ENCODE data around the gene DHX30.

GRCh38 chr3:47852604-47853602 is 50.0 kb downstream of the DHX30 start:
- TF ChIP-seq, protein P1, sequence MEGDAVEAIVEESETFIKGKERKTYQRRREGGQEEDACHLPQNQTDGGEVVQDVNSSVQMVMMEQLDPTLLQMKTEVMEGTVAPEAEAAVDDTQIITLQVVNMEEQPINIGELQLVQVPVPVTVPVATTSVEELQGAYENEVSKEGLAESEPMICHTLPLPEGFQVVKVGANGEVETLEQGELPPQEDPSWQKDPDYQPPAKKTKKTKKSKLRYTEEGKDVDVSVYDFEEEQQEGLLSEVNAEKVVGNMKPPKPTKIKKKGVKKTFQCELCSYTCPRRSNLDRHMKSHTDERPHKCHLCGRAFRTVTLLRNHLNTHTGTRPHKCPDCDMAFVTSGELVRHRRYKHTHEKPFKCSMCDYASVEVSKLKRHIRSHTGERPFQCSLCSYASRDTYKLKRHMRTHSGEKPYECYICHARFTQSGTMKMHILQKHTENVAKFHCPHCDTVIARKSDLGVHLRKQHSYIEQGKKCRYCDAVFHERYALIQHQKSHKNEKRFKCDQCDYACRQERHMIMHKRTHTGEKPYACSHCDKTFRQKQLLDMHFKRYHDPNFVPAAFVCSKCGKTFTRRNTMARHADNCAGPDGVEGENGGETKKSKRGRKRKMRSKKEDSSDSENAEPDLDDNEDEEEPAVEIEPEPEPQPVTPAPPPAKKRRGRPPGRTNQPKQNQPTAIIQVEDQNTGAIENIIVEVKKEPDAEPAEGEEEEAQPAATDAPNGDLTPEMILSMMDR (IDR thresholded peaks at IDR 0.05) = no peak
- no peak for TF ChIP-seq POLR2A (IDR thresholded peaks at IDR 0.05)

Measured in breast epithelium (tissue), 3 donors.